Measurements from ENCODE around the gene FAM90A1. TPM values are rescaled to one million over a fixed set of nuclear protein-coding genes. Genes with fewer than 3 reads are reported as not detected.
A peak's percentile ranks its signal among the peaks of the same experiment; 100 is the strongest.
"Not testable (repeated sequence)": the region's sequence is repeated elsewhere in the genome, so short reads cannot be mapped to it uniquely, and the experiment has no call there.

The FAM90A1 gene
- total RNA-seq, 4 donors from 2014 or later = not detected

DNA sequence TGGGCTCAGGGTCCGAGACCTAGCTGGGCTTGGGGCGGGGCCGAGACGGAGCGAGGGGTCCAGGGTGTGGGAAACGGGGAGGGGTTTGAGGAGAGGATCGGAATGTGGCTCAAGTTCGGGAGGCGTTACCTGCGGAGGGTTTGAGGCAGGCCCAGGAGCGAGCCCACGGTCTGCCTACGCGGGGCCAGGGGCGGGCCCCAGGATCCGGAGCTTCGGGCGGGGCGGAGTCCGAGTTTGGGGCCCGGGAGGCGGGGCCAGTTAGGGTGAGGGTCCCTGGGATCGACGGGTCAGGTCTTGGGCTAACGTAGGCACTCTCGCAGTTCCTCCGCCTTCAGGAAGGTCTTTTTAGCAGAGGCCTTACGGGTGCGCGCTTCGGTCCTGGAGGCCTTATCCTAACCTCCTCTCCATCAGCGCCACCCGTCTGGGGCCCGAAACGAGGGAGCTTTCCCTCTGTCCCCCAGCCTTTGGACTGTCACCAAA lies 16.3 kb upstream of the FAM90A1 start:
- intact Hi-C loops (cut with DNase I; ENCODE audit: low total_unique reads) = loop anchor here (10.0 kb wide), 2 partner anchors 159 to 209 kb away; partner anchors contain the start of genes FOXJ2 and NECAP1
- peak in 1 of 2 donors; percentile 2 for TF ChIP-seq POLR2A (IDR thresholded peaks at IDR 0.05)
- not testable (repeated sequence) for H3K9me3 ChIP-seq, H3K36me3 ChIP-seq, H3K4me1 ChIP-seq, DNase-seq, ATAC-seq, H3K27me3 ChIP-seq
- in situ Hi-C loops (cut with MboI; ENCODE audit: low sequenced_read_pairs in 4 of 4) = loop anchor here in 3 of 4 donors (25.0 kb wide), 1 partner anchor 131 kb away; the partner anchor contains the start of gene CLEC4A (in 3 of the 3)
- Histone ChIP-seq H3K27ac (peak overlapping the region; percentile 83 to 92 (median 88)), H3K4me3 (peak overlapping the region; percentile 89 to 97 (median 91))

DNA sequence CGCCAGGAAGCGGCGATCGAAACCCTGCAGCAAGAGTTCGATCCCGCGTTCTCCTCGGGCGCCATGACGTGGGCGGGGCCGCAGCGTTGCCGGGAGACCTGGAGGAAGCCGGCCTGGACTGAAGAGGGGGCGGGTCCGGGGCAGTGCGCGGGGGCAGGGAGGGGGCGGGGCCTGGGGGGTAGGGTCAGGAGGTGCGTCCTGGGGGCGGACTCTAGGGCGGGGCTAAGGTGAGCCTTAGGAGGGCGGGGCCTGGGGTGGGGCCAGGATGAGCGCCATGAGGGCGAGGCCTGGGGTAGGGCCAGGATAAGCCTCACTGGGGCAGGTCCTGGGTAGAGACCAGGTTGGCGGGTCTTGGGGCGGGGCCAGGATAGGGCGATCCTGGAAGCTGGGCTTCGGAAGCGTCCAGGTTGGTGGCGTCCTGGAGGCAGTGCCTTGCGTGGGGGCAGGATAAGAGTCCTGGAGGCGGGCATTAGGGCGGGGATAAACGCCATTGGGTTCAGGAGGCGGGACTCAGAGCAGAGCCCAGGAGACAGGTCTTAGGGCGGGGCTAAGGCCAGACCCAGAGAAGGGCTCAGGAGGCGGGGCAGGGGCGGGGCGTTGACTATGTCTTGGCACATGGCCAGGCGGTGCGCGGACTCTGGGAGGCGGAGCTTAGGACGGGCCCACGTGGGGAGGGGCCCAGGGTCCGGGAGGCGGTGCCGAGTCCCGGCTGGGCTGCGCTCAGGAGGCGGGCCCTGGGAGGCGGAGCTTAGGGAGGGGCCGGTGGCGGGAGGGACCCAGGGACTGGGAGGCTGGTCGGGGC lies 15.7 kb upstream of the FAM90A1 start:
- TF ChIP-seq POLR2A (IDR thresholded peaks at IDR 0.05) = peak; percentile 24 to 33
- DNase-seq (peak; percentile 96 to 98), ATAC-seq (peak; percentile 97 to 98)
- H3K9me3 ChIP-seq, H3K27me3 ChIP-seq, H3K4me1 ChIP-seq, H3K36me3 ChIP-seq: not testable (repeated sequence)
- peak overlapping the region; percentile 83 to 92 (median 88) for H3K27ac ChIP-seq
- intact Hi-C loops (cut with DNase I; ENCODE audit: low total_unique reads) = loop anchor here (10.0 kb wide), 2 partner anchors 158 to 208 kb away; partner anchors contain the start of genes FOXJ2 and NECAP1
- in situ Hi-C loops (cut with MboI; ENCODE audit: low sequenced_read_pairs in 4 of 4) = loop anchor here in 3 of 4 donors (25.0 kb wide), 1 partner anchor 131 kb away; the partner anchor contains the start of gene CLEC4A (in 3 of the 3)
- peak overlapping the region; percentile 89 to 97 (median 91) for H3K4me3 ChIP-seq

DNA sequence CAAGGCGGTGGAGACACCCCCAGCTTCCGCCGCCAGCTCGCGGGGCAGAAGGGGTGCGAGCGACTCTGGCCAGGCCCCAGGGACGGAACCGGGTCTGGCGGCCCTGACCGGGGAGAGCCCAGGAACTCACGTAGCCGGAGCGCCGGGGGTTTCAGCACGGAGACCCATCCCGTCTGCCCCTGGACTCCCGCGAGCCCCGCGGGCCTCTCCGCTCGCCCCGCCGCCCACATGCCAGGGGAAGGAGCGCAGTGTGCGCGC lies 15.1 kb upstream of the FAM90A1 start:
- intact Hi-C loops (cut with DNase I; ENCODE audit: low total_unique reads) = loop anchor here (10.0 kb wide), 2 partner anchors 158 to 208 kb away; partner anchors contain the start of genes FOXJ2 and NECAP1
- H3K27ac ChIP-seq = peak overlapping the region; percentile 65 to 88 (median 86)
- H3K36me3 ChIP-seq, H3K27me3 ChIP-seq, ATAC-seq, DNase-seq, H3K4me1 ChIP-seq, H3K9me3 ChIP-seq: not testable (repeated sequence)
- H3K4me3 ChIP-seq = peak overlapping the region; percentile 89 to 97 (median 91)
- in situ Hi-C loops (cut with MboI; ENCODE audit: low sequenced_read_pairs in 4 of 4) = loop anchor here in 3 of 4 donors (25.0 kb wide), 1 partner anchor 130 kb away; the partner anchor contains the start of gene CLEC4A (in 3 of the 3)

DNA sequence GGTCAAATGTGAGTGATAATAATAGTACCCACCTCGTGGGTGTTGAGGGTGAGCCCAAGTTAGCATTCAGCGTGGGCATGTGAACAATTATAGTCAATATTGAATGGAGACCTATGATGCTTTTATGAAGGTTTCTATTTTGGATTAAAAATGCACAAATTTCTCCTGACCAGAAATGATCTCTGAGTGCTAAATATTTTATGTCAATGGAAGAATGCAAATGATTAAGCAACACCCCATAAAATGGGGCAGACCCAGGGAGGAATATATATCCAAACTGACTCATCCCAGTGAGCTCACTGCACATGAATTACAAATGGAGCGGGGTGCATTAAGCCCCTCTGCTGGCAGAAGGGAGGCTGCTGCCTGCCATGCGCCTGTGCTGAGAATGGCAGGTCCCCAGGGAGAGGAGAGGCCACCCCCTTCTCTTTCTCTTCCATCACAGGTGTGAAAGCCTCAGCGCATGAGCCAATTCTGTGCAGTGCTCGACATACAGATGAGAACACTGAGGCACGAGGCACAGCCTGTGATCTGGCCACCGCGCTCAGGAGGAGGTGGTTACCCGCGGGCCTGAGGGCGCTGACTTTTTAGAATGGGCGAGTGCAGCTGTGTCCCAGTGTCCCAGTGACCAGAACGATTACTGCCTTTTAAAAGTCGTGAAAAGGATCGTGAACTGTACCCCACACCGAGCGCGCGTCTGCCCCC lies 14.7 kb upstream of the FAM90A1 start:
- not testable (repeated sequence) for H3K9me3 ChIP-seq, H3K36me3 ChIP-seq, H3K27me3 ChIP-seq, ATAC-seq, H3K4me1 ChIP-seq, DNase-seq
- intact Hi-C loops (cut with DNase I; ENCODE audit: low total_unique reads) (loop anchor here (10.0 kb wide), 2 partner anchors 157 to 207 kb away; partner anchors contain the start of genes FOXJ2 and NECAP1), in situ Hi-C loops (cut with MboI; ENCODE audit: low sequenced_read_pairs in 4 of 4) (loop anchor here in 3 of 4 donors (25.0 kb wide), 1 partner anchor 130 kb away; the partner anchor contains the start of gene CLEC4A (in 3 of the 3))
- Histone ChIP-seq H3K27ac (peak overlapping the region; percentile 65 to 88 (median 86)), H3K4me3 (peak overlapping the region; percentile 89 to 97 (median 91))

DNA sequence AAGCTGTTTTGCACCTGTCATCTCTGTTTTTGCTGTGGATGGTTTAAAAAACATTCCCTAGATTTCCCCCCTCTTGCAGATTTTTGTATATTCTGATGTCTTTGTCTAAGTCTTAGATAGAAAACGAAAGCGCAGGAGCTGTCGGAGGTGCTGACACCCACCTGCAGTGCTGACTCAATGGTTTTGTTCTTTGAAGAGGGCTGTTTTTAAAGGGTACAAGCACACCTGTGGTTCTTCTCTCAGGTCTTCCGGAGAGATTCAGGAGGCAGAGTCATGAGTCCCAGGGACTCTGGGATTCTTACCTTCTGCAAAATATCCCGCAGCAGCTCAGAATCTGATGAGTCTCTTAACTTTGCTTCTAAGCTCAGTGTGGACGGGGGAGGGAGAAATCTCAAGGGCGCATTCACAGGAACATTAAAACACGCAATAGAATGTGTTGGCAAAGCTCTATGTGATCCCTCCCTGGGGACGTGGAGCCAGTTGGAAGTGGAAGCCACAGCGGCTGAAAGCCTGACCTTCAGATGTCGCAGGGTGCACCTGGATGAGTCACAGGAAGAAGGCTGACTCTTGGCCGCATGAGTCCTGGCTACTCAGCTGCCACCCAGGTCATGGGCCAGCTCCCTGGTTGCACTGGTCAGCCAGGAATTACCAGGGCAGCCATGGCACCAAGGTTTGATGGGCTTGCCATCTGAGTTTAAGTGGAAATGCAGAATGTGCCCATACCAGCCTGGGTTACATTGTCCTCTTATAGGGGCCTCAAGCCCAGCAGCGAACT lies 13.1 kb upstream of the FAM90A1 start:
- not testable (repeated sequence) for H3K36me3 ChIP-seq
- intact Hi-C loops (cut with DNase I; ENCODE audit: low total_unique reads) = loop anchor here (10.0 kb wide), 2 partner anchors 156 to 206 kb away; partner anchors contain the start of genes FOXJ2 and NECAP1
- in situ Hi-C loops (cut with MboI; ENCODE audit: low sequenced_read_pairs in 4 of 4) = loop anchor here in 3 of 4 donors (25.0 kb wide), 1 partner anchor 128 kb away; the partner anchor contains the start of gene CLEC4A (in 3 of the 3)

DNA sequence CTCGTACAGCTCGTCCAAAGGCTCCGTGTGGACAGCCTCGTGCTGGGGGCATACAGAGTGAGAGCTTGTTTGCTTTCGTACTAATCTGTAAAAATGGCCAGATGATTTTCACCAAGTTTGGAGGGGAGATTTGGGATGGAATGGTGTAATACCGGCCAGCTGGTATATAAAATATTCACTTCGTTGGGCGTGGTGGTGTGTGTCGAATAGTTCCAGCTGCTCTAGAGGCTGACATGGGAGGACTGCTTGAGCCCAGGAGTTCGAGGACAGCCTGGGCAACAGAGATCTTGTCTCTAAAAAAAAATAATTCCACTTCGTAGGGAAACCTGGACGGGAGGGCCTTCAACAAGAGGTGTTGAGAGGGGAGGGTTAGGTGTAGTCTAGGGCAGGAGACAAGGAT lies 9.6 kb upstream of the FAM90A1 start:
- in situ Hi-C loops (cut with MboI; ENCODE audit: low sequenced_read_pairs in 4 of 4) = loop anchor here in 3 of 4 donors (25.0 kb wide), 1 partner anchor 125 kb away; the partner anchor contains the start of gene CLEC4A (in 3 of the 3)
- H3K27me3 ChIP-seq; DNase-seq; H3K9me3 ChIP-seq; H3K4me3 ChIP-seq; H3K4me1 ChIP-seq; H3K36me3 ChIP-seq; intact Hi-C loops (cut with DNase I; ENCODE audit: low total_unique reads); ATAC-seq; H3K27ac ChIP-seq: not testable (repeated sequence)

More for the DNA sequence above, 13.1 kb upstream of the FAM90A1 start:
- not testable (repeated sequence) for H3K27me3 ChIP-seq, H3K27ac ChIP-seq, H3K4me1 ChIP-seq, H3K9me3 ChIP-seq, ATAC-seq, H3K4me3 ChIP-seq, DNase-seq

DNA sequence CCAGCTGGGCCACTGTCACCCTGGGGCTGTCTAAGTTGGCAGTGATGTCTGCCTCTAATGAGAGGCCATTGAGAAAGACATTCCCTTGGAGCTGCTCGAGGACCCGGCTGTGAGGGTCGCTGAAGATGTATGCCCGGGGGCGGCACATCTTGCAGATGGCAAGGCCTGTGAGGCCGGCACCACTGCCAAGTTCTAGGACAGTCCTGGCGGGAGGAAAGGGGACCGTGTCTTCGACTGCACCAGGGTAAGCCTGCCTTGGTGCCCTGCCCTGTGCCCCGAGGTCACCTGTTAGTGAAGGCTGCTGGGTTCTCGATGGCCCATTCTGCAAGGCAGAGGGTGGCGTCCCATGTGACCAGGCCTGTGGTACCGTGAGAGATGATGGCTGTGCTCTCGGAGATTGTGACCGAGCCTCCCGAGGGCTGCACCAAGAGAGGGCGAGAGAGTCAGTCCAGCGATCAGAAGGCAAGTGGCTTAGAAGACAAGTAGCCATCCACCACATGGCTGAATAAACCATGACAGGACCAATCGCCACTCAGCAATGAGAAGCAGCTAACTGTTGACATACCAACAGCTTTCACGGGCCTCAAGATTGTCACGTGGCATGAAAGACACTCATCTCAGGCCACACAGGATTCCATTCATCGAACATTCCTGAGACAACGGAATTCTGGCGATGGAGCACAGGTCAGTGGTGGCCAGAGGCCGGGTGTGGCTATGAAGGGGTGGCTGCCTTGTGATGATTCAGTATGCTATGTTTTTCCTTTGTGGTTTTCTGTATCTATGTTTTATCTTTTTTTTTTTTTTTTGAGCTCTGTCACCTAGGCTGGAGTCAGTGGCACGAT lies 8.1 kb upstream of the FAM90A1 start:
- in situ Hi-C loops (cut with MboI; ENCODE audit: low sequenced_read_pairs in 4 of 4) = loop anchor here in 3 of 4 donors (25.0 kb wide), 1 partner anchor 123 kb away; the partner anchor contains the start of gene CLEC4A (in 3 of the 3)
- ATAC-seq; intact Hi-C loops (cut with DNase I; ENCODE audit: low total_unique reads): not testable (repeated sequence)

DNA sequence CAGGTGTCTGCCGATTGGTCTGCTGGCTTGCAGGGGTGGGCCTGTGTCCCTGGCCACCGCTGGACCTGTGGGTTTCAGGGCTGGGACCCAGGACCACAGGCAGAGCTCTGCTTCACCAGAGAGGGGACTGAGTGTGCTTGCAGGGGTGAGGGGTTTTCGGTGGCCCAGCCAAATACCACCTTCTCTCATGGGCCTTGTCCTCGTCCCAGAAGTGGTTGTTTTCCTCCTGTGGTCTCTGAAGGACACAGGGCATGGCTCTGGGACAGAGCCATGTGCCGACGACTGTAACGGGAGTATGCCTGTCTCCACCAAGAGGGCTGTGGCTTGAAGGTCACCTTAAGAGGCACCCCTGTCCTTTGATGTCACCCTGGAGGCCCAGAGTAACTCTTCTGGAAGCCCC lies 7.3 kb upstream of the FAM90A1 start:
- H3K27ac ChIP-seq; H3K4me3 ChIP-seq; DNase-seq; ATAC-seq; H3K27me3 ChIP-seq; H3K36me3 ChIP-seq; H3K9me3 ChIP-seq; intact Hi-C loops (cut with DNase I; ENCODE audit: low total_unique reads); H3K4me1 ChIP-seq: not testable (repeated sequence)
- in situ Hi-C loops (cut with MboI; ENCODE audit: low sequenced_read_pairs in 4 of 4) = loop anchor here in 3 of 4 donors (25.0 kb wide), 1 partner anchor 122 kb away; the partner anchor contains the start of gene CLEC4A (in 3 of the 3)

More for the DNA sequence above, 8.1 kb upstream of the FAM90A1 start:
- not testable (repeated sequence) for DNase-seq, H3K27ac ChIP-seq, H3K36me3 ChIP-seq, H3K27me3 ChIP-seq, H3K9me3 ChIP-seq, H3K4me3 ChIP-seq, H3K4me1 ChIP-seq

DNA sequence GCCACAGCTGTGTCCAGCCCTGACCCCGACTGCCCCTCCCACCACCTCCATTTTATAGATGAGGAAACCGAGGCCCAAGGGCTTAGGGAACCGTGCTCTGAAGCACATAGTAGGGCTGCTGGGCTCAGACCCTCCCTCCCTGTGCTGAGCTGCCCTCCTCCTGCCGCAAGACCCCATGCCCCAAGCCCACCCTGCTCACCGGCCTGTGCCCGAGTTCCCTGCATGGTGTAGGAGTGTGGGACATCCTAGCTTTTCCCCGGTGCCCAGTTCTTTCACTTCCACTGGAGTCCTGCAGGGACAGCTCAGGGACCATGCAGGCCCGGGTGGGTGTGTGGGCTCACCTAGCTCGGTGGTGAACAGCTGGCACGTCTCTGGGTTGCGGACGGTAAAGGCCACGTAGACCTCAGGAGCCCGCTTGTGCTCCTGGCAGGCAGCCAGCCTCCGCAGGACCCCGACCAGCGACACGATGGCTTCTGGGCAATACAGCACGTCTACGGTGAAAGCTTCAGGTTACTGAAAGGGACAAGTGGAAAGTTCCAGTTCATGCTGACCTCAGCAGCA lies 6.6 kb upstream of the FAM90A1 start:
- intact Hi-C loops (cut with DNase I; ENCODE audit: low total_unique reads); H3K36me3 ChIP-seq; ATAC-seq; DNase-seq; H3K4me1 ChIP-seq; H3K27me3 ChIP-seq; H3K9me3 ChIP-seq; H3K4me3 ChIP-seq; H3K27ac ChIP-seq: not testable (repeated sequence)
- in situ Hi-C loops (cut with MboI; ENCODE audit: low sequenced_read_pairs in 4 of 4) = loop anchor here in 3 of 4 donors (25.0 kb wide), 1 partner anchor 122 kb away; the partner anchor contains the start of gene CLEC4A (in 3 of the 3)
